Measurements from ENCODE around the gene ERC2.

The ERC2 gene

GRCh38 chr3:55742022-55742831, 726.0 kb downstream of the ERC2 start:
- DNase-seq (ENCODE audit: low spot score): no peak

DNA sequence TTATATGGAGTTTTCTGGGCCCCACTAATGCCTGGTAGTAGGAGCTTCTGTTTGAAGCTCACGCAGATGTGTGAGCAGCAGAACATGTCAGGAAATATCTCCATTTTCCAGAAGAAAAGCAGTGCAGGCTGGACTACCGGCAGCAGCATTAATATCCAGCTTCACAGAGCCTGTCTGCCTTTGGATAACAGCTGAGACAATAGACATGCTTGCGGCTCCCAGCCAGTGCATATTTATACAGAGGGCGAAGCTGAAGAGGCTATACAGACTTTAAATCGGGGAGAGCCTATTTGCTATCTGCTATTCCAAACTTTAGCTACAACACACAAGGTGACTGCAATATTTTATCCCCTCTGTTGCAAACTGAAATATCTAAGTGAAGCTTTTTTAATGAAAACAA, 731.1 kb downstream of the ERC2 start:
- DNase-seq (ENCODE audit: low spot score): no peak

DNA sequence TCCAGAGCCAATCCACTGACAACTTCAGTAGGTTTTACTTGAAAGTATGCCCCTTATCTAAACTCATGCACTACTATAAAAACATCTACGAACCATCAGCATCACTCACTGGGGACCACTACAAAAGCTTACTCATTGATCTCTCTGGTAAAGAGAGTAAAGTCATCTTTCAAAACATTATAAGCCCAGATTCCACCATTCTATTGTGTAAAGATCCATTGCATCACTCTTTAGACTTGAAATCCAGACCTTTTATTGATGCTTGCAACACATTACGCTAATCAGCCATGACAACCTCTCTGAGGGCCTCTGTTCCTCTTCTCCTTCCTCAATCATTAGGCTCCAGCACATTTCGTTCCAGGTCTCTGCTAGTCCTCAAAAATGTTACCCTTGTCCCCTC, 732.3 kb downstream of the ERC2 start:
- no peak for DNase-seq (ENCODE audit: low spot score)

DNA sequence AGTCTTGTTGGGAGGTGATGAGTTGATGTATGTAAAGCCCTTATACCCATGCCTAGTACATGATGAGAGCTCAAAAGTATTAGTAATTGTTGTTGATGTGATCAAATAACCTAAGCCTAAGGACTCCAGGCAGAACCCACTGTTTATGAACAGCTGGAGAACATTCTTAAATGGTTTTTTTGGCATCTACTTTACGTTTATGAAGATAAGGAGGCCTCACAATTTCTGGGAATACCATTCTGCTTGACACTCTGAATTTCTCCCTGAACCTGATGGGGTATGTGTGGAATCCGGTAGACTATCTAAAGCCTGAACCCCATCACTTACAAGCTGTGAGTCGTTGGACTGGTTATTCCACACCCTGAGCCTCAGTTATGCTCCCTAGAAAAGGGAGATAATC, 736.5 kb downstream of the ERC2 start:
- no peak for DNase-seq (ENCODE audit: low spot score)

- DNase-seq (ENCODE audit: low spot score): no peak
These were observed 738.7 kb downstream of the ERC2 start for GRCh38 chr3:55729546-55729945.

GRCh38 chr3:55728461-55729100, 739.7 kb downstream of the ERC2 start:
- DNase-seq (ENCODE audit: low spot score): peak; percentile 35

DNA sequence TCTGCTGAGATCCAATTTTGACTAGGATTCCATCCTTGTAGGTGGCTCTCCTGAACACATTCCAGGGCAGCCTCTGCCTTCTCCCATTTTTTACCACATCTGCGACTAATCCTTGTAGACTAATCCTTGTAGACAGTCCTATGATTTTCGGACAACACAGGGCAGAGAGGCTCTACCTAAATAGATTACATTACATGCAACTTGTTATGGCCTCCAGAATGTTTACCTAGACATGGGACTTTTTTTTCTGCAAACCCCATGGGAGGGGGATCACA, 741.8 kb downstream of the ERC2 start:
- DNase-seq (ENCODE audit: low spot score): no peak

DNA sequence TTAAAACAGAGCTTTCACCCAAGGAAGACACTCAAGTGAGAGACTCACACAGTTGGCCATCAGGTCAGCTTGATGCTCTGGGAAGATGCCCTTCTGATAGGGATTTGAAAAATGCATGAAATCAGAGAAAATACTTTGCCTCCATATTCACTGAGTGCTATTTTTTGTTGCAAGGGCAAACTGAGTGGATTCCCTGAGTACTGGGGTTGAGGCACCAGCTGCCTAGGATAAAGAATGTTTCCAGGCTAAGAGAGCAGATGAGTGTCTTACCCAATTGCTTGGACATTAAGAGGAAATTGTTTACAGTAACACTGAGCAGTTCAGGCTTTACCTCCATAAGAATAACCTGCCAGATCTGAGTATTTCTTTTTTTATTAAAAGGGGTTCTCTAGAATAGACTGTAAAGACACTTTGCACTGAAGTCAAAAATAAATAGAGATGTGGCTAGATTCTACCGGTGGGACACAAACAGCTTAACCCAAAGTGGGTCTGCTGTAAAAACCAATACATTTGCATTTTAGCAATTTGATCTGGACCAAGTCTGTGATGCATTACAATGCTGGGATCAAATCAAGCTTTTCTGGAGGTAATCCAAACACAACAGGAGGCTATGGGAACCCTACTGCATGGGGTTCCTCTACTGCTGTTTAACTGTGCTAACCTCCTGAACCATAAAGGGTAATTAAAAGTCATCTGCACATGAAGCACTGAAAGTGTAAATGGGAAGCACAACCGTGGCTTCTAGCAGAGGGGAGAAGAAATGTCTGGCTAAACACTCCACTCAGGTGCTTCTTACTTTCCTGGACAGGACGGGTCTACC, 742.4 kb downstream of the ERC2 start:
- no peak for DNase-seq (ENCODE audit: low spot score)

DNA sequence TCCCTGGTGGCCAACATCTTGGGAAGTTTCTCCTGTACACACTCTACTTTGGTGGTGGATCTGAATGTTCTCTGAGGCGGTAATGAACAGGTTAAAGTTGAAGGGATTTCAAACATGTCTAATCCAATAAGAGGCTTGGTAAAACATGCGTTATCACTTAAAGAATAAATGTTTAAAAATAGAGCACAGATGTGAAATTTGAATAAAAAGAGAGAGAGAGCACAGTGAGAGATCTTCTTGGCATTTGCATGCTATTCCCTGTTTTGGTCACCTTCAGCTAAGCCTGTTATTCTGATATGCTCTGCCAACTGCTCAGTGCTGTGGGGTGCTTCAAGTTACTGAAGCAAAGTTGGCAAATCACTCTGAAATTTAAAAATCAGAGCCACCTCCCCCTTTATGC, 743.4 kb downstream of the ERC2 start:
- DNase-seq (ENCODE audit: low spot score): peak; percentile 49

- DNase-seq (ENCODE audit: low spot score): no peak
These were observed 743.9 kb downstream of the ERC2 start for GRCh38 chr3:55724407-55724784.

DNA sequence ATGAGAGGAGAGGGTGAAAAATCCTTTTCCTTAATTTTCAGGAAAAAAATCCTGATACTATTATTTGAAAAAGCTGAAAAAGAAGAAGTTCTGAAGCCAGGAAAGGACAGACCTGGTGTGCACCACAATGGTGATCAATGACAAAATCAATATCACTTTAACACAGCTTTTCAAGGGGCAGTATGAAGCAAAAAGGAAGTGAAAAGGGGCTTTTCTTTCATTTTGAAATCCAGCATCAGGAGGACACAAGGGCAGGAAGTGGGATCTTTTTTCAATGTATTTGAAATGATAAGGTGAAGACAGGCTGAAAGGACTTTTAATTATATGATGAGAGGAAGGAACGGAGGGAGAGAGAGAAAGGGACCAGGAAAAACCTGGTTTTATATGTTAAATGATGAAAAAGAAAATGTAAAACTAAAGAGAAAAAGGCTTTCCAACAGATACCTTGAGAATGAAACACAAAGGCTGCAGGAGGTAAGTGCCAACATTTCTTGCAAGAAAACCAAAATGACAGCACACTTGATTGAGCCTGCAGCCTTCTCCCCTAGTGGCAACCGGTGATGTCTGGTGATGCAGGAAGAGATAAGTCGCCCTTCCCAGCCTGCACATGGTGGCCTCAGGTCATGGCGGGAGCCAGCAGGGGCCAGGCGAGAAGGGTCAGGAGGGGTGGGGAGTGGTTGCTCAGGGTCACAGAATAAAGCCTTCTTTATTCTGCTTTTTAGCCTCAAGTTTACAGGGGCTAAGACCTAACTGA, 744.4 kb downstream of the ERC2 start:
- DNase-seq (ENCODE audit: low spot score): no peak

DNA sequence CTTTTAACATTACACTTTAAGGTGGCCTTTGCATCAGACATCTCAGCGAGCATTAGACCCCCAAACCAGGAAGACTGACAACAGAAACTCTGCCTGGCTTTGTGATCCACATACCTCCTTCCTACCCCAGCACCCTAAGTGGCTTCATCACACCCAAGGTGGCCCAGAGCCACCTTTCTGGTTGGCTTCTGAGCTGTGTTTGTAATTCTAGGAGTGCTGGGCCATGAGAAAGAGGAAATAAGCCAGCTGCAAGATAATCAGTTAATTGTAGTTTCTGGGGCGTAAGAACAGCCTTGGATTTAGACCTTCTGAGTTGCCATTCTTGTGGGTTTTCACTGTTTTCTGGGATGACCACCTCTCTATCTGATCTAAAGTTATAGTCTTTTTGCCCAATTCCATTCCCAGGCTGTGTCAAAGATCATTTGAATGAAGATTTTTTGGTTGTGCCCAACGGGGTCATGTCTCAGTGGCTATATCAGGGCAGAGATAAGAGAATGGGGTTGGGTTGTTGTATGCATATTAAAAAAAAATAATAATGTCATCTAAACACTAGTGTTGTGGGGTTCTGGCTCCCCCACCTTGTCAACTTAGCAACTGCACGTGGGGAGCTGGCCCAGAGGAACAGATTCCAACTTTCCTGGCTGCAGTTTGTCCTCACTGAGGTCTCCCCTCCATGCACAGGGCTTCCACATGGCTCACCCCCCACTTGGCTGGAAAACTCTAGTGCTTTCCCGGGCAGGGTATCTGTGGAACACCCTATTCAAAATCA, 746.4 kb downstream of the ERC2 start:
- DNase-seq (ENCODE audit: low spot score): peak; percentile 55

DNA sequence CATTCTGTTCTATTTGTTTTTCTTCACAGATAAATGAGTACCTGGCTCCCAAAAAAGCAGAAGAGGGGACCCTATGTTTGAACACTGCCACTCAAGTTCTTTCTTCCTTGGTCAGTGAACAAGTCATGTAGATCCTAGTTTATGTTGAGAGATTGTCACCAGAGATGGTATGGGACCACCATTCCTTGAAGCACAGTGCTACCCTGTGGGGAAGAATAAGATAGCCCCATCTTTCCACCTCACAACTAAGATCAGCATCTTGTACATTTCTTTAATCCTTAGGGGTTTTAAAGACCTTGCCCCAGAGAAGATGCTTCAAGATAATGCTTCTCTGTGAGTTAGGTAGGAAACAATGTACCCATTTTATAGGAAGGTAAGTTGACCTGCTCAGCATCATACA, 747.7 kb downstream of the ERC2 start:
- no peak for DNase-seq (ENCODE audit: low spot score)

DNA sequence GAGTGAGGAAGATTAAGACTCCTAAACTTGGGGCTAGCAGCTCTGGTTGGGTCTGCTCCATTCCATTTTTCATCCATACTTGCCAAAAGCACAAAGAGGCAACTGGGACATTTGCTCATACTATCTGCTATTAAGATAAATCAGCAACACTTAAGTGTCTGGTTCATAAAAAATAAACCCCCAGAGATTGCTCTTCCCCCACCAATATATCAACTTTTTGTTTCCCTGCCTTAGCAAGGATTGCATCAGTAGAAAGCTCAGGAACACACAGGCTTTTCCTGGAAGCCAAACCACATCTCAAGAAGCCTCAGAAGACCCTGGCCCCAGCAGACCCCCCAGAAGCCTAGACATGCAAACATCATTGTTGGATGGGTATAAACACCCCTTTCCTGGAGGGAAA, 748.8 kb downstream of the ERC2 start:
- no peak for DNase-seq (ENCODE audit: low spot score)

GRCh38 chr3:55719006-55719405, 749.3 kb downstream of the ERC2 start:
- no peak for DNase-seq (ENCODE audit: low spot score)

DNA sequence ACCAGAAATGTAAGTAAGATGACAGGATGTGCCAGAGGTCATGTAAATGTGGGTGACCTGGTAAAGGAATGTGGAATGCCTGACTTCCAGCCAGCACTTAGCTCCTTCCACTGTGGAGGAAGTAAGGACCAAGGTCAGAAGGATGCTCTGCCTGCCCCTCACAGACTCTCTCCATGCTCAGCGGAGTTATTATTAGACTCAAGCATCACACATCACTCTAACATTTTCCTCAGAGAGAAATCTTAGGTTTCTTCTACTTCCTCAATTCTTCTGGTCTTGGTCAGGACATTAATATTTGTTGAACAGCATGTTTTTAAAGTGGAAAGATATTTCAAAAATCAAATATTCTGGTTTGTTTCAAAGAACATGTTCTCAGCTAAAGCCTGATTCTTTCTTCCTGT, 749.7 kb downstream of the ERC2 start:
- no peak for DNase-seq (ENCODE audit: low spot score)

GRCh38 chr3:55718074-55718473, 750.2 kb downstream of the ERC2 start:
- DNase-seq (ENCODE audit: low spot score): no peak

DNA sequence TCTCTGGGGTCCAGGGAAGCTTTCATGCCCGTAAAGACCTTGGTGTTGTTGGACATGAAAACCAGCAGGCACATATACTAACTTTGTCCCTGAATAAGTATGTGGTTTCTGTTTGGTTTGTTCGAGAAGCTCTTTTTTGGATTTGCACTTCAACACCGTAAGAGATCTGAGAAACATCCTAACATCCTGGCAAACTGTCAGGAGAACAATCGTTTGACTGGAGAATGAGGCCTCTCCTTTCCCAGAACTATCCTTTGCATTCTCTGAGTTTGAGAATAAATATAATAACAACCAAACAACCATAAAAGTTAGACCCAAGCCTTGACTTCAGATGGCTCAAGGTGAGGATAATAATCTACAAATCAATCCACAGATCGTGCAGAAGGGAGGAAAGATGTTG, 750.8 kb downstream of the ERC2 start:
- no peak for DNase-seq (ENCODE audit: low spot score)

DNA sequence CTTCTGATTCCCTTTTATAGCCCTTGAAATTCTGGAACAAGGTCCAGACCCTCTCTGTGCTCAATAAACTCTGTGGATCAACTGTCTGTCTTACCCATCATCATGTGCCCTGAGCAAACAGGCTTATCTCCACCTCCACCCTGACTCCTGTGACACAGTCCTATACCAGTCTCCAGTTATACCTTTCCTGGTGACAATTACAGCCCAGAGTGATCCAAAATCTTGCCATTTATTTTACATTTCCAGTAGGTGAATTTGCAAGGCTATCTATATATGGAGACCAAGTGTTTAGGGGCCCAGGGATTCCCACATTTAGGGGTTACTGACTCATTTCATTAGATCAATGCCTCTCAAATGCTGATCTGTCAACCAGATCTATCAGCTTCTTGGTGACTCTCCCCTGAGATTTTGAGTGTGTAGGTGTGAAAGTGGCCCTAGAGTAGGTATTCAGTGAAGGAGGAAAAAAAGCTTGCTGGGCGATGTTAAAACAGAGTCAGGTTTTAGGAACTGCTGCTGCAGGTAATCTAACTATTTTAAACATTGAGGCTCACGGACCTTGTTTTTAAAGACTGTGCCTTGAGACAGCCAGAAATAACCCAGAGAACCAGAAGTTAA, 751.5 kb downstream of the ERC2 start:
- DNase-seq (ENCODE audit: low spot score): no peak

GRCh38 chr3:55716044-55716443, 752.2 kb downstream of the ERC2 start:
- DNase-seq (ENCODE audit: low spot score): no peak

DNA sequence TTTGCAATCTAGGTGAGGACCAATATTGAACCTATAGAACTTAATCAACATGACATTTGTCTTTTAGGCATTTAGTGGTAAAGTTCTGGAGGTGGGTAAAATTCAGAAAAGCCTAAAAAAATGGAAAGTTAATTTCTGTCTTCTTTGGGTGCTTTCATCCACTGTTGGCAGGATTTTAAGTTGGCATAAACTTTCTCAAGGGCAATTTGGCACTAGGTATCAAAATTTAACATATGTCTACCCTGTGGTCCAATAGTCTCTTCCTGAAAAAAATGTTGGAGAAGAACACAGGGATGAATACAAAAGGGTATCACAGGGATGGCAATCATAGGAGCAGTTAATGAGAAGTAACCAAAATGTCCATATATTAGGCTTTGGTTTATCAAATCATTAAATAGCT, 754.2 kb downstream of the ERC2 start:
- no peak for DNase-seq (ENCODE audit: low spot score)
